Mucosa of descending colon (tissue), 3 donors: ENCODE measurements around the gene DSCAM. TPM values are rescaled to one million over a fixed set of nuclear protein-coding genes. Genes with fewer than 3 reads are reported as not detected.

ENCODE experiments used
- ATAC-seq: fragments of 200-7000 bp; cut with Tn5 transposase; one replicate; pipeline ENCODE4 v1.9.1; 2020; ENCODE audit warnings: mild to moderate bottlenecking, moderate library complexity
- DNase-seq, 3 donors: peaks; one replicate each; pipeline ENCODE4 v3.0.0-alpha.2; 2020
- H3K36me3 ChIP-seq: fragments of 200-600 bp; one replicate; pipeline ENCODE4 v1.8.0; 2021; ENCODE audit warnings: low read depth, mild to moderate bottlenecking
- H3K4me1 ChIP-seq: fragments of 200-600 bp; one replicate; pipeline ENCODE4 v1.8.0; 2021; ENCODE audit warnings: low read depth, mild to moderate bottlenecking
- H3K4me3 ChIP-seq: fragments of 200-600 bp; one replicate; pipeline ENCODE4 v1.8.0; 2021; ENCODE audit warnings: mild to moderate bottlenecking
- H3K9me3 ChIP-seq: fragments of 200-600 bp; one replicate; pipeline ENCODE4 v1.8.0; 2021; ENCODE audit warnings: mild to moderate bottlenecking
- intact Hi-C, 2 donors: fragments of 100-400 bp; cut with DNase I in 1 of 2; cut with micrococcal nuclease in 1 of 2; formaldehyde crosslinking; loops; one replicate each; pipeline versions ENCODE4 v1.11.0 to v1.11.1; 2022; cut with DNase I, micrococcal nuclease
- total RNA-seq, 3 donors: library from RNA; stranded (reverse); fragmentation: NEBNext Ultra II Directional in 2 of 3; extraction: Animal tissue kit (Norgen Biotek cat#: 25700) in 2 of 3; gene quantifications; one replicate each; pipeline versions ENCODE4 v1.2.1 to v1.2.4, GENCODE V29; 2021 to 2023
- TF ChIP-seq, protein P1 (sequence below): fragments of 200-600 bp; IDR thresholded peaks from one replicate; pipeline ENCODE4 v1.8.0; 2022; ENCODE audit warnings: antibody characterized with exemption, mild to moderate bottlenecking
- donor health status: DM: no; HTN: no; CAD: no; lungs with moderate emphysema.
- donor health status: DM: no; HTN: no; CAD: no.
- donor health status: DM: no; HTN: yes; CAD: no.

Gene DSCAM
- total RNA-seq, 3 donors from 2014 or later = 0.35 TPM; not detected in 2

DNA sequence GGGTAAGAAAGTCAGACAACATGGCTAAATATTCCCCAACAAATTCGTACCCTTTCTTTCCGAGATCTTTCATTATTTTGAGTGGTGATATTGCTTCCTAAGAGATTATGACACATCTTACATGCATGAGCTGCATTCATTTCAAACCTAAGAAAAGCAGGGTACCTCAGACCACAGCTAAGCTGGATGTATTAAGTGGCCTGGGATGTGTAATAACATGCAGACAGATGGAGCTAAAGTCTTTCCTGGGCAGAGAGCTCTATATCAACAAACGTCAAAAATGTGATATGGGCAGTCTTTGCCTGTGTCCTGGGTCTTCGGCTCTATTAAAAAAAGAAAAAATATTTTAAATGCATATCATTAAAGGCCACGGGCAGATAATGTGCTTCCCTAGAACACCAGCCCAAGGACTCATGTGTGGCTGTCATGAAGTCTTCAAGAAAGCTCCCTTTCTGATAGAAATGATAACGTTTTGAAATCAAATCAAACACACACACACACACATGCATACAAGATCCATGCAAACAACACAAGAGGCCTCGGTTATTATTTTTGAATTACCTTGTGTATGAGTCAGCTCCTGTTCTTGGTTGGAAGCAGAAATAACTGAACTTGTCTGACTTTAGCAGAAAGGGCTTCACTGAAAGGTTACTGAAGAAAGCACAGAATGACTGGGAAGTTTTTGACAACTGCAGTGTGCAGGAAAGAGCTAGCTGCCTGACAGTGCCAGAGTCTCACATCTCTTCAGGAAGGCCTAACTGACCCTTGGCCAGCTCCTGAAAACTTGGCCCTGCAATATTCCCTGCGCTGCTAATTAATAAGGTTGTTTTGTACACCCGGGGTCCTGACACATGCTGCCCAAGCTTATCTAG lies 231.2 kb downstream of the DSCAM start:
- DNase-seq (no peak), ATAC-seq (no peak)
- no peaks in the 10 kb centered on the region for H3K36me3 ChIP-seq
- no peaks in the 10 kb centered on the region for H3K4me1 ChIP-seq
- no peak overlapping the region for H3K4me3 ChIP-seq
- TF ChIP-seq, protein P1, sequence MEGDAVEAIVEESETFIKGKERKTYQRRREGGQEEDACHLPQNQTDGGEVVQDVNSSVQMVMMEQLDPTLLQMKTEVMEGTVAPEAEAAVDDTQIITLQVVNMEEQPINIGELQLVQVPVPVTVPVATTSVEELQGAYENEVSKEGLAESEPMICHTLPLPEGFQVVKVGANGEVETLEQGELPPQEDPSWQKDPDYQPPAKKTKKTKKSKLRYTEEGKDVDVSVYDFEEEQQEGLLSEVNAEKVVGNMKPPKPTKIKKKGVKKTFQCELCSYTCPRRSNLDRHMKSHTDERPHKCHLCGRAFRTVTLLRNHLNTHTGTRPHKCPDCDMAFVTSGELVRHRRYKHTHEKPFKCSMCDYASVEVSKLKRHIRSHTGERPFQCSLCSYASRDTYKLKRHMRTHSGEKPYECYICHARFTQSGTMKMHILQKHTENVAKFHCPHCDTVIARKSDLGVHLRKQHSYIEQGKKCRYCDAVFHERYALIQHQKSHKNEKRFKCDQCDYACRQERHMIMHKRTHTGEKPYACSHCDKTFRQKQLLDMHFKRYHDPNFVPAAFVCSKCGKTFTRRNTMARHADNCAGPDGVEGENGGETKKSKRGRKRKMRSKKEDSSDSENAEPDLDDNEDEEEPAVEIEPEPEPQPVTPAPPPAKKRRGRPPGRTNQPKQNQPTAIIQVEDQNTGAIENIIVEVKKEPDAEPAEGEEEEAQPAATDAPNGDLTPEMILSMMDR = no peak
- peaks cover 18% of the 10 kb centered on the region for H3K9me3 ChIP-seq
- intact Hi-C loops = no loop called here

DNA sequence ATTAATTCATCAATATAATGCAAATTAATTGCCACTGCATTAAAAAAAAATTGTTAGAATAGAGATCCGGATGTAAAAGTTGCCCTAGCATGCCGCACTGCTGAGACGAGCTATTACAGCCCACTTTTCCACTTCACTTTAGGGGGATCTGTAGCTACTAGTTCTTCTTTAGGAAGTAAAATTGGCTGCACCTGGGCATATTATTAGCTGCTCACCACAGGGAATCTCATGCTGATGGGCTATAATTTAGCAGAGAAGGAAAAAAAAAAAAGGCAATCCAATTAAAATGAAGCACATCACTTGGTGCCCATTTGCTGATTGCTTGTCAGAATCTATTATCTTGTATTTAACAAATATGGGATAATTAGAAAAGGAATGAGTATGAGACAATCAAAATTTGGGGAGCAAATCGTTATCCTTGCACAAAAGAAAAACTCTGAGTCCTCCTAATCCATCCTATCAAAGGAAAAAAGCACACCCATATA lies 233.4 kb downstream of the DSCAM start:
- DNase-seq (no peak), ATAC-seq (no peak)
- H3K4me1 ChIP-seq = no peaks in the 10 kb centered on the region
- intact Hi-C loops = no loop called here
- peaks cover 22% of the 10 kb centered on the region for H3K9me3 ChIP-seq
- H3K36me3 ChIP-seq = no peaks in the 10 kb centered on the region
- TF ChIP-seq, protein P1 = no peak
- no peak overlapping the region for H3K4me3 ChIP-seq

DNA sequence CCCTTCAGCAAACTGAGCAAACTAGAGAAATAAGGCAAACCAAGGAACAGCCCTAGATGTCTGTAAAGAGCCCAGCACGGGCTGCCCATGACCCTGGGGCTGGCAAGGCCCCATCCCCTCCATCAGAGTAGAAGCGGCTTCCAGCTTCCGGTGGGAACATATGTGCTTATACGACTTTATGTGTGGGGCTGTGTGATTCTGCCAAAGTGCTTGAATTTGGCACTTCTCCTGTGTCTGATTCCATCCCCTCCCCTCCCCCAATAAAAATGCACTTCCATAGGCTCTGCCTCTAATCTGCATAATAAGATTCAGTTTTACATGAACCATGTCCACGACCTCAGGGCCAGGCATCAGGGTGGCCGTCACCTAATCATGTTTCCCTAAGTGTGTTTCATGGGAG lies 236.6 kb downstream of the DSCAM start:
- TF ChIP-seq, protein P1 = no peak
- H3K4me1 ChIP-seq = no peaks in the 10 kb centered on the region
- H3K36me3 ChIP-seq = no peaks in the 10 kb centered on the region
- DNase-seq (no peak), ATAC-seq (no peak)
- peaks cover 16% of the 10 kb centered on the region for H3K9me3 ChIP-seq
- no peak overlapping the region for H3K4me3 ChIP-seq
- intact Hi-C loops = no loop called here

DNA sequence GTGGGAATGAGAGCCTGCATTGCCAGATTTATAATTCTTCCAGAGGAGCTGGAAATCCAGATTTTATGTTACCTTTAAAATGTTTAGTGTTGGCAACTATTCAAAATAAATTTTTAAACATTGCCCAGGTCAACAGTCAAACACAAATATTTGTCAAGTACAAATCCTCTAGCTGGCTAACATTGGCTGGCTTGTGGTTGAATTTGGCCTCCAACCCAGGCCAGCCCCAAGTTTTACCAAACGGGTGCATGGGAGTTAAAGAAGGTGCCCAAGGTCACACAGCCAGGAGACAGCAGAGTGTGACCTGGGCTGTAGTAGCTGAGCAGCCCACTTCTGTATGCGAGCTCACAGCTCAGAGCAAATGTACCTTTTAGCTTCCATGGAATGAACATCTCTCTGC lies 240.6 kb downstream of the DSCAM start:
- H3K4me3 ChIP-seq = no peak overlapping the region
- DNase-seq = no peak
- no peak for ATAC-seq
- intact Hi-C loops = no loop called here
- TF ChIP-seq, protein P1 = no peak
- H3K9me3 ChIP-seq = peaks cover 13% of the 10 kb centered on the region
- H3K36me3 ChIP-seq = no peaks in the 10 kb centered on the region
- no peaks in the 10 kb centered on the region for H3K4me1 ChIP-seq

DNA sequence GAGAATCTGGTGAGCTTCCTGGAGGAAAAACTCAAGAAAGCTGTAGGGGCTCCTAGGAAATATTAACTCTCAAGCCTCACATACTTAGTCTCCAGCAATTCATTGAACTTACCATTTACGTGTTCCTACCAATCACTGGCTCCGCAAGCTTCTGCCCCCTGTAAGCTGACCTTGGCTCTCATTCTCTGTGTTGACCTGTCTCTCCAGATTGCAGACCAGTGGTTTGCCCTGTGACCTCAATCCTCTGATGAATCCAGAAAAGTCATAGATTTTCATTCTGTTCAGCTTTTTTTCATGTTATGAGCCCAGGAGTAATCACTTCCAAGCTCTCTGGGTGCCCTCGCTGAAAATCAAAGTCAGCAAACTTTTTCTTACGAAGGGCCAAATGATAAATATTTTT lies 241.9 kb downstream of the DSCAM start:
- no peak overlapping the region for H3K4me3 ChIP-seq
- intact Hi-C loops = no loop called here
- ATAC-seq = no peak

More for the DNA sequence above, 241.9 kb downstream of the DSCAM start:
- DNase-seq = no peak
- TF ChIP-seq, protein P1 = no peak
- Histone ChIP-seq H3K9me3 (peaks cover 13% of the 10 kb centered on the region), H3K36me3 (no peaks in the 10 kb centered on the region), H3K4me1 (no peaks in the 10 kb centered on the region)
